Activated B cell treated with CpG ODN at 0.5 μM for 24 hours (primary cell): Measurements from ENCODE around the gene BCL2A1. TPM values are rescaled to one million over a fixed set of nuclear protein-coding genes. Genes with fewer than 3 reads are reported as not detected.
A peak's percentile ranks its signal among the peaks of the same experiment; 100 is the strongest.
"Not testable (repeated sequence)": the region's sequence is repeated elsewhere in the genome, so short reads cannot be mapped to it uniquely, and the experiment has no call there.

Source experiments
- ATAC-seq: fragments of 200-7000 bp; cut with Tn5 transposase; one replicate; pipeline ENCODE4 v1.10.0; 2021; ENCODE audit warnings: low read depth, mild to moderate bottlenecking, moderate library complexity
- CTCF ChIA-PET: fragments of 350-600 bp; sonication (Branson Sonifier 250); formaldehyde crosslinking; loops from one replicate; lab custom pipeline; 2021; ENCODE audit warnings: antibody characterized with exemption; lab: Charles Lee
- POLR2A ChIA-PET: fragments of 350-600 bp; sonication (Branson Sonifier 250); formaldehyde crosslinking; loops from one replicate; lab custom pipeline; 2021; ENCODE audit warnings: antibody characterized with exemption; lab: Charles Lee
- DNase-seq: peaks from one replicate; pipeline ENCODE4 v3.0.0; 2022
- H3K27ac Mint-ChIP-seq: one replicate; pipeline ENCODE4 v1.8.0; 2020; ENCODE audit warnings: mixed read lengths
- H3K27me3 Mint-ChIP-seq: one replicate; pipeline ENCODE4 v1.8.0; 2021; ENCODE audit warnings: mixed read lengths
- H3K36me3 Mint-ChIP-seq: one replicate; pipeline ENCODE4 v1.8.0; 2021; ENCODE audit warnings: low read depth, mixed read lengths
- H3K4me1 Mint-ChIP-seq: one replicate; pipeline ENCODE4 v1.8.0; 2021; ENCODE audit warnings: mixed read lengths
- H3K4me3 Mint-ChIP-seq: one replicate; pipeline ENCODE4 v1.8.0; 2020; ENCODE audit warnings: mild to moderate bottlenecking, mixed read lengths
- H3K9me3 Mint-ChIP-seq: one replicate; pipeline ENCODE4 v1.8.0; 2020; ENCODE audit warnings: mixed read lengths
- intact Hi-C: fragments of 100-400 bp; cut with micrococcal nuclease; formaldehyde crosslinking; loops from one replicate; pipeline ENCODE4 v1.15.1; 2024
- total RNA-seq: library from RNA; stranded (reverse); gene quantifications from 2 replicates; pipeline ENCODE4 v1.2.3, GENCODE V29; 2022
- TF ChIP-seq, protein P1 (sequence below): fragments of 200-600 bp; IDR thresholded peaks from one replicate; pipeline ENCODE4 v1.8.0; 2022; ENCODE audit warnings: antibody characterized with exemption, mild to moderate bottlenecking

The BCL2A1 gene
- 181 and 189 TPM in 2 replicates for total RNA-seq

- peak within 1 kb of the TSS; percentile 89 for H3K4me3 Mint-ChIP-seq
- CTCF ChIA-PET, result interaction anchor here (0.6 kb wide), 1 partner anchor 60 kb away, joined by 3 read pairs; no protein-coding TSS in a partner anchor
- peaks cover 61% of the 10 kb centered on the region for H3K4me1 Mint-ChIP-seq
- no peaks in the 10 kb centered on the region for H3K27me3 Mint-ChIP-seq
- DNase-seq (peak; percentile 33), ATAC-seq (peak; percentile 83)
- no peaks in the 10 kb centered on the region for H3K9me3 Mint-ChIP-seq
- peaks cover 34% of the 10 kb centered on the region for H3K36me3 Mint-ChIP-seq
- POLR2A ChIA-PET, result interaction anchor here (0.8 to 7.8 kb wide), 13 partner anchors 8 to 117 kb away, joined by 3 to 97 read pairs (median 5); partner anchors contain the start of genes MTHFS and ZFAND6
- H3K27ac Mint-ChIP-seq, result peak within 1 kb of the TSS; percentile 93
- TF ChIP-seq, protein P1, sequence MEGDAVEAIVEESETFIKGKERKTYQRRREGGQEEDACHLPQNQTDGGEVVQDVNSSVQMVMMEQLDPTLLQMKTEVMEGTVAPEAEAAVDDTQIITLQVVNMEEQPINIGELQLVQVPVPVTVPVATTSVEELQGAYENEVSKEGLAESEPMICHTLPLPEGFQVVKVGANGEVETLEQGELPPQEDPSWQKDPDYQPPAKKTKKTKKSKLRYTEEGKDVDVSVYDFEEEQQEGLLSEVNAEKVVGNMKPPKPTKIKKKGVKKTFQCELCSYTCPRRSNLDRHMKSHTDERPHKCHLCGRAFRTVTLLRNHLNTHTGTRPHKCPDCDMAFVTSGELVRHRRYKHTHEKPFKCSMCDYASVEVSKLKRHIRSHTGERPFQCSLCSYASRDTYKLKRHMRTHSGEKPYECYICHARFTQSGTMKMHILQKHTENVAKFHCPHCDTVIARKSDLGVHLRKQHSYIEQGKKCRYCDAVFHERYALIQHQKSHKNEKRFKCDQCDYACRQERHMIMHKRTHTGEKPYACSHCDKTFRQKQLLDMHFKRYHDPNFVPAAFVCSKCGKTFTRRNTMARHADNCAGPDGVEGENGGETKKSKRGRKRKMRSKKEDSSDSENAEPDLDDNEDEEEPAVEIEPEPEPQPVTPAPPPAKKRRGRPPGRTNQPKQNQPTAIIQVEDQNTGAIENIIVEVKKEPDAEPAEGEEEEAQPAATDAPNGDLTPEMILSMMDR, result no peak
- intact Hi-C loops, result loop anchor here (1.0 to 10.0 kb wide), 8 partner anchors 8 to 1324 kb away; partner anchors contain the start of gene ZFAND6
These were observed at the start of gene BCL2A1 for GRCh38 chr15:79970624-79971434. BCL2A1 (minus strand) TSS chr15:79971196; CDS start chr15:79971119, 77 bp downstream.

GRCh38 chr15:80020731-80021130 is 49.7 kb upstream of the BCL2A1 start:
- H3K4me1 Mint-ChIP-seq, result peaks cover 59% of the 10 kb centered on the region
- TF ChIP-seq, protein P1, result no peak
- H3K27ac Mint-ChIP-seq, result peak overlapping the region; percentile 39
- intact Hi-C loops, result no loop called here
- H3K36me3 Mint-ChIP-seq, result peaks cover 1% of the 10 kb centered on the region
- H3K27me3 Mint-ChIP-seq, result no peaks in the 10 kb centered on the region
- DNase-seq (no peak), ATAC-seq (no peak)
- H3K4me3 Mint-ChIP-seq, result peak overlapping the region; percentile 6
- peaks cover 5% of the 10 kb centered on the region for H3K9me3 Mint-ChIP-seq
- POLR2A ChIA-PET, result interaction anchor here (1.0 kb wide), 1 partner anchor 8 kb away, joined by 4 read pairs; no protein-coding TSS in a partner anchor
- CTCF ChIA-PET, result no interaction called here

- H3K27me3 Mint-ChIP-seq, DNase-seq, ATAC-seq, intact Hi-C loops, H3K9me3 Mint-ChIP-seq, H3K36me3 Mint-ChIP-seq, CTCF ChIA-PET: not testable (repeated sequence)
- peak overlapping the region; percentile 16 for H3K4me3 Mint-ChIP-seq
- H3K4me1 Mint-ChIP-seq, result peaks cover 65% of the 10 kb centered on the region
- H3K27ac Mint-ChIP-seq, result peak overlapping the region; percentile 62
- POLR2A ChIA-PET, result interaction anchor here (4.2 kb wide), 1 partner anchor 42 kb away, joined by 19 read pairs; no protein-coding TSS in a partner anchor
These were observed 49.2 kb upstream of the BCL2A1 start for GRCh38 chr15:80020149-80020548.

GRCh38 chr15:80019168-80019745 is 48.3 kb upstream of the BCL2A1 start:
- TF ChIP-seq, protein P1, result no peak
- ChIA-PET POLR2A (interaction anchor here (1.0 to 4.2 kb wide), 5 partner anchors 12 to 96 kb away, joined by 4 to 34 read pairs (median 16); partner anchors contain the start of gene ZFAND6), CTCF (interaction anchor here (1.1 kb wide), 1 partner anchor 154 kb away, joined by 3 read pairs; no protein-coding TSS in a partner anchor)
- no peaks in the 10 kb centered on the region for H3K27me3 Mint-ChIP-seq
- peak overlapping the region; percentile 98 for H3K27ac Mint-ChIP-seq
- peaks cover 11% of the 10 kb centered on the region for H3K9me3 Mint-ChIP-seq
- peaks cover 73% of the 10 kb centered on the region for H3K4me1 Mint-ChIP-seq
- DNase-seq (no peak), ATAC-seq (no peak)
- intact Hi-C loops, result loop anchor here (5.0 kb wide), 1 partner anchor 133 kb away; the partner anchor contains the start of gene FAH
- peak overlapping the region; percentile 87 for H3K4me3 Mint-ChIP-seq
- H3K36me3 Mint-ChIP-seq, result peaks cover 9% of the 10 kb centered on the region

DNA sequence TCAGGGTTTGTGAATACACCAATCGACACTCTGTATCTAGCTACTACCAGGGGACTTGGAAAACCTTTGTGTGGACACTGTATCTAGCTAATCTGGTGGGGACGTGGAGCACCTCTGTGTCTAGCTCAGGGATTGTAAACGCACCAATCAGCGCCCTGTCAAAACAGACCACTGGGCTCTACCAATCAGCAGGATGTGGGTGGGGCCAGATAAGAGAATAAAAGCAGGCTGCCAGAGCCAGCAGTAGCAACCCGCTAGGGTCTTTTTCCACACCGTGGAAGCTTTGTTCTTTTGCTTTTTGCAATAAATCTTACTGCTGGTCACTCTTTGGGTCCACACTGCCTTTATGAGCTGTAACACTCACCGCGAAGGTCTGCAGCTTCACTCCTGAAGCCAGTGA is 46.1 kb upstream of the BCL2A1 start:
- Mint-ChIP-seq H3K4me1 (peaks cover 74% of the 10 kb centered on the region), H3K27ac (peak overlapping the region; percentile 98), H3K4me3 (peak overlapping the region; percentile 87)
- ChIA-PET CTCF (interaction anchor here (0.6 to 1.3 kb wide), 3 partner anchors 24 to 46 kb away, joined by 3 read pairs; no protein-coding TSS in a partner anchor), POLR2A (interaction anchor here (0.6 to 4.2 kb wide), 17 partner anchors 9 to 290 kb away, joined by 3 to 34 read pairs (median 6); partner anchors contain the start of genes BCL2A1 and ZFAND6)
- not testable (repeated sequence) for DNase-seq, H3K9me3 Mint-ChIP-seq, ATAC-seq, H3K36me3 Mint-ChIP-seq, H3K27me3 Mint-ChIP-seq
- intact Hi-C loops, result loop anchor here (1.0 to 5.0 kb wide), 4 partner anchors 8 to 135 kb away; partner anchors contain the start of genes FAH and ZFAND6

- H3K27ac Mint-ChIP-seq, result peak overlapping the region; percentile 53
- POLR2A ChIA-PET, result interaction anchor here (1.0 to 4.2 kb wide), 7 partner anchors 9 to 119 kb away, joined by 3 to 34 read pairs (median 17); partner anchors contain the start of gene ZFAND6
- ATAC-seq, DNase-seq, H3K9me3 Mint-ChIP-seq, CTCF ChIA-PET, H3K36me3 Mint-ChIP-seq, H3K27me3 Mint-ChIP-seq, H3K4me3 Mint-ChIP-seq: not testable (repeated sequence)
- intact Hi-C loops, result loop anchor here (5.0 kb wide), 1 partner anchor 136 kb away; the partner anchor contains the start of gene FAH
- H3K4me1 Mint-ChIP-seq, result peaks cover 76% of the 10 kb centered on the region
These were observed 45.5 kb upstream of the BCL2A1 start for GRCh38 chr15:80016506-80016905.
